Measurements from ENCODE around the gene CDH10.

The CDH10 gene

DNA sequence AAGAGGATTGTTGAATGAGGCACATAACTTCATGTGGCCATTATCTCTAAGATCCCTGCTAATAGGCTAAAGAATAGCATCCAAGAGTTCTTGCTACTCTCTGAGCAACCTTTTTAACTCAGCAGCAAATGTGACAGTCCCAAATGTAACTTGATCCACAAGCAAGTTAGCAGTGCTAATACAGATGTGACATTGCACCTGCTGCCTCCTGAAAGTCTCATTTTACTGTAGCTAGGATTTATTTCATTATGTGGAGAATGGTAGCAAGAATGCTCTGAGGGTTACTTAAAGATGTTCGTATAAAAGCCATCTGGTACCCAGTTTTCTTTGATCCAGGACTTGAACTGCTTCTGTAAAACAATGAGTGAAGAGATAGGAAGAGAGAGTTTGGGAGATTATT lies 45.8 kb downstream of the CDH10 start:
- DNase-seq (ENCODE audit: low read depth in 2 of 2): no peak

DNA sequence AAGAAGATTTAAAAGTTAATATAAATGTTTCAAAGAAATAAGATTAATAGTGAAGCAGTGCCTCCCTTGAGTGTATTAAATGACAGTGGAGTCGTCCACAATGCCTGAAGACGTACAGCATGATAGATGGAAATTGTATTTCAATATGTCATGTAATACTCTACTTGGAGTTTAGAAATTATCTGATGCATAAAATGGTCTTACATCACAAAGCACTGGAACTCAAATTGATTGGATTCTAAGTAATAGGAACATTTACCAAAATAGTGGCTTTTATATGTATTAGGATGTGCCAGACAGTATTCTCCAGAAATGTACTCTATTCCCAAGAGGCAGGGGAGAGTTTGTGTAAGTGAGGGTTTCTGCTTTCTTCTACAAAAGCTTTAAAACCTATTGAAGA lies 49.4 kb downstream of the CDH10 start:
- no peak for DNase-seq (ENCODE audit: low read depth in 2 of 2)

DNA sequence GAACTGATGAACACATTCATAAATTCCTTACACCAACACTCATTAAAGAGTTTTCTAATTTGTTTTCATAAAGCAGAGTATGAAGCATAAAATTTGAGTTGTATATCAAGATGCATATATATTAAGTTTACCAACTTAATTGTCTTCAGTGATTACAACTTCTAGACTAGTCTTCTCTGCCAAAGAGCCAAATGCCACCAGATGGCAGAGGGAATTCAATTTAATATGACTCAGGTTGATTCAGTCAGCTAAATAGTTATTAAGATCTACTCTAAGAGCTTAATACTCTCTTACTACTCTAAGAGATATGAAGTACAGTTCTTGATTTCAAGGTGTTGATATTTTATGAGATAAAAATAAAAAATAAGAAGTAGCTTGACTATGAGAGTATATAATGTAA lies 53.4 kb downstream of the CDH10 start:
- no peak for DNase-seq (ENCODE audit: low read depth in 2 of 2)

GRCh38 chr5:24589566-24589965 lies 55.2 kb downstream of the CDH10 start:
- no peak for DNase-seq (ENCODE audit: low read depth in 2 of 2)

DNA sequence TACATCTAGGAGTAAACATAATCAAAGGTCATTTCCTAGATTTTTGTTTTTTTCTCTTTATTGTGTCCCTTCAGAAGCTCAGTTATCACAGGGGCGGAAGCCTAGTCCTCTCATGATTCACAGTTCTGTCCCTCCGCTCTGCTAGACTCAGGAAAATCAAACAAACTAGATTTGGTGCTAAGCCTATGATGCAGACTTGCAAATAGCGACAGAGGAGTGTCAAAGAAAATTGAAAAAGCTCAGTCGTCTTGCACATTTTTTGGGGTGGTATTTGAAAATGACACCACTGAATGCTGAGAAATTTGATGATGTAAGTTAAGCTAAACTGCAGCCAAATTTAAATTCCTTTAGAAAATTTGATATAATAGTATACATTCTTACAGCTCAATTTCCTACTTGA lies 59.0 kb downstream of the CDH10 start:
- DNase-seq (ENCODE audit: low read depth in 2 of 2): no peak

GRCh38 chr5:24571302-24571701 lies 73.5 kb downstream of the CDH10 start:
- DNase-seq (ENCODE audit: low read depth in 2 of 2): no peak

DNA sequence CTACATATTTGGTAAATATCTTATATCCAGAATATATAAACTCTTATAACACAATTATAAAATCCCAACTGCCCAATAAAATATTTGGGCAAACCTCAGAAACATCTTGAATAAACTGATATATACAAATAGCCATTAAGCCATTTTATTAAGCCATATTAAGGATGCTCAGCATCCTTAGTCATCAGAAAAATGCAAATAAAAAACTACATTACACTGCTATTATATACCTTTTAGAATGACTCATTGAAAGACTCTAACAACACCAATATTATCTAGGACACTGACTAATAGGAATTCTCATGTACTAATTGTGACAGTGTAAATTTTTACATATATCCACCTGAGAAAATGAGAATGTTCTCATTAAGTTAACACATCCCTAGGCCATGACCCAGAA lies 77.8 kb downstream of the CDH10 start:
- DNase-seq (ENCODE audit: low read depth in 2 of 2): no peak

- DNase-seq (ENCODE audit: low read depth in 2 of 2): no peak
These were observed 89.5 kb downstream of the CDH10 start for GRCh38 chr5:24555229-24555628.

DNA sequence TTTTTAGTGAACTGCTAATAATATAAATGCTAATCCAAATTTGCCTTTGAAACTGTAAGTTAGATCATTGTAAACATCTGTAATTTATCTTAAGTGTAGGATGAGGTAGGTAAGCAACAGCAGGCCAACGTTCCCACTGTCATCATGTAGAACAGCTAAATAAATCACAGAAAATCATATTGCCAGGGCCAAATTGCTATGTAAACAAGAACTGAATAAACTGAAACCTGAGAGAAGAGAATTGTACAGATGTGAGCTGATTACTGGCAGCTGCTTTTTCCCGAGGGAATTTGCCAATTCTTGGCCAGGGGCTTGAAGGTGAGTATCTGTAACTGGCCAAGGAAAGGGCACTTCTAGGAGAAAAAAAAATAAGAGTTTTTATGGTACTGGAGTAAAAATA lies 97.6 kb downstream of the CDH10 start:
- DNase-seq (ENCODE audit: low read depth in 2 of 2): no peak

- DNase-seq (ENCODE audit: low read depth in 2 of 2): no peak
These were observed 105.2 kb downstream of the CDH10 start for GRCh38 chr5:24539613-24540012.

DNA sequence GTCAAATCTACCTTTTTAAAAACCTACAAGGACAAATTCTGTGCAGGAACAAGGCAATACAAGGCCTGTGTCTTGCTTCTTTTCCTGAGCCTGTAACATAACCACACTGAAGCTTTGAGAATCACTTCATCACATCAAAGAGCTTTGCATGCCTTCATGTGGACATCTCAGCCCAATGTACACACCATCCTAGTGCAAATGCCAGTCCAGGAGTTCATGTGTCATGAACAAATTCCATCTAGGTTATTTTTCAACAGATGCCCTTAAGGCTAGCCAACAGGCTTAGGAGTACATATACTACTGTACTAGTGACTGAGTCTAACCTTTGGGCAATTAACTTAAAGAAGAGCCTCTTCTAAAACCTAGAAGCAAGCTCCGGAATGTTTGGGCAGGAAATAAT lies 106.4 kb downstream of the CDH10 start:
- no peak for DNase-seq (ENCODE audit: low read depth in 2 of 2)

DNA sequence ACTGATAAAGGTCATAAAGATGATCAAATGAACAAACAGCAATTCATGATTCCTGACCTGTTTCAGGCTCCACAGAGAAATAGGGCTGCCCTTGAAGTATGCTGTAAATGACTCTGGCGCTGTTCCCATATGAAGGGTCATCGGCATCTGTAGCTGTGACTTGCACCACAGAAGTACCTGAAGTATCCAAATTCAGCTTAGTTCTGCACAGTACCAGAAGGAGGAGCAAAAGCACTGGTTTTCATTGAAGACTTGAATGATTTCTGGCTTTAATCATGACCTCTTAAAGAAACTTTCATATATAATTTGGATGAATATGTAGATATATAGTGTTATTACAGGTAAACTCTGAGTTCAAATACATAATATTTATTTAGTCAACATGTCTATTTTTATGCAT lies 109.1 kb downstream of the CDH10 start:
- no peak for DNase-seq (ENCODE audit: low read depth in 2 of 2)

GRCh38 chr5:24530906-24531305 lies 113.9 kb downstream of the CDH10 start:
- DNase-seq (ENCODE audit: low read depth in 2 of 2): no peak

DNA sequence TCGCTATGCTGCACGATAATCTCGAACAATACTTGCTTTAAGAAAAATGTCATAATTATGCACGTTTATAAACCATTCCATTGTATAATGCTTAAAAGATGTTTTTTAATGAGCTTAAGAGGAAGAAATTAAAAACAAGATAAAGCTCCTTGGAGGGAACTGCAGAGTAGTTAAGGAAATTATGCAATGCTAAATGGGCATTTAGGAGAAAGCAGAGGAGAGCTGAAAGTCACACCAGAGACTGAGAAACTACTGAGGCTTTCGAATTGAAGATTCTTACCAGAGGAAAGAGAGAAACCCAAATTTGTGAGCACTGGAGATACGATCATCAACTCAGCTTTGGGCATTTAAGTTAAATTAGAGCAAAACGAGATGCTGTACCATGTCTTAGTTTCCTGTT lies 119.4 kb downstream of the CDH10 start:
- DNase-seq (ENCODE audit: low read depth in 2 of 2): no peak

GRCh38 chr5:24512423-24512822 lies 132.4 kb downstream of the CDH10 start:
- DNase-seq (ENCODE audit: low read depth in 2 of 2): no peak

DNA sequence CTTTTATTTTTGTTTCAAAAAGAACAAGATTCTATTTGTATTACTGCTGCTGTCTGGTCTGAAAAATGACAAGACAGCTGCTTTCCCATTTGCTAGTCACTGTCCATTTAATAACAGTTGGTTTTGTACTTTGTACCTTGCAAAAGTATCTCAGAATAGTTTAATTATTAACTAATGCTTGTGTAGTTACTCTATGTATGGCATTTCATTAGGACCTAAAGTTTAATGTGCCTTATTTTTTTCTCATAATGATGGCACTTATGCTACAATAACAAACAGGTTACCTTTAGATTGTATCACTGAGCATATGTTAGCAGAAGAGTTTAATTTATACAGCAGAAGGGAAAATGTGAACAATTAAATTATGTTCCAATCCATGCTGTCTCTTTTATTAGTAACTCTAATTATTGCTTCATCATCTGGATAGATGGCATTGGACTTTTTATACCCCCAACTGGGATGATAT lies 134.2 kb downstream of the CDH10 start:
- DNase-seq (ENCODE audit: low read depth in 2 of 2): no peak

- no peak for DNase-seq (ENCODE audit: low read depth in 2 of 2)
These were observed 134.8 kb downstream of the CDH10 start for GRCh38 chr5:24509943-24510342.

DNA sequence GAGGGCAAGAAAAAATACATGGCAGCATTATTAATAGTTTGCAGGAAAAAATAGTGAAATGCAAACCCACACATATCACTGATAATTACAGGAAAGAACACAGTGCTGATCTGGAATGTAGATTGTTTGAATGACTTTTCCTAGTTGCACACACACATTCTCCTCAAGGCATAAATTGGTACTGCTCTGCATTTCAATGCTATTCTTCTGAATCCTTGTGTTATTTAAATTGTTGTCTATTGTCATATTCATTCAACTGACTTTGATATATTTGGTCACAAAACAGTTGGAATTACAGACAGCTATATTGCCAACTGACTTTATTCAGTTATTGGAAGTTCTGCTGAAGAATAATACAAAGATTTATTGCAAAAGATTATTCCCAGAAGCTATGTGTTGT lies 139.5 kb downstream of the CDH10 start:
- no peak for DNase-seq (ENCODE audit: low read depth in 2 of 2)

DNA sequence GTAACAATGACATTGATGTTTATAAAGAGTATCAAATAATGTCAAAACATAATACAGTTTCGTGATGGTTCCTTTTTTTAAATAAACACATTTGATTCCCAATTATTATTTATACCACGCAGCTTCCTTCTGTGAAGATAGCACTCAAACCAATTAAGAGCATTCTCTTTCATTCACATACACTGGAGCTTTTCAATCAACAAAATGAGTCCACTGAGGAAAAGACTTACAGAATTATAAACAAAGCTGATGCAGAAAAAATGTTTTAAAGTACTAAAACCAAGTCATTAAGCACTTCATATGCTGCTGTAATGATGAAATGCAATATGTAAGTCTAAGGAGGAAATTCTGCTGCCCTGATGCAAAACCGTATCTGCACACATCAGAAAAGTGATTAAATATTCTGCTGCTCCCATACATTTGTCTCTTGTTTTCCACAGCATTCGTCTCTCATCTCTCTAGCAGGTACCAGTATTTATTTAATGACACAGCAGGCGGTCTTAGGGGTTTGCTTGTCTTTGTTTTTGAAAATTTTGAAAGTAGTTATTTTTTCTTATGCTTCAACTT lies 147.1 kb downstream of the CDH10 start:
- no peak for DNase-seq (ENCODE audit: low read depth in 2 of 2)

DNA sequence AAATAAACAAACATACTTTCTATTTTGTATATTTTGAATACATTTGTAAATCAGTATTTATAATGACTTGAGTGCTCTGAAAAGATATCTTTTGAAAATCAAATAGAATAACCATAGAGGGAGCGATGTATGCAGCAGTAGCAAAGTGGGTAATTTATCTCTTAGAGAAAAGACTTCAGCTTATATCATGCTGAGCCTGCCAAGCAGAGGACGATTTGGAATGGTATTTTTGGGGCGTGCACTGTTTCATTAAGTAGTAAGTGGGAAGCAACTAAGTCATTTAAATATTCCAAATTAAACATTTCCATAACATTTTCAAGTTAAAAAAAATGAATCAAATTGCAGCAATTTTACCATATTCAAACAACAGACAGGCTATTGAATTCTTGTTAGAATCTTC lies 147.6 kb downstream of the CDH10 start:
- DNase-seq (ENCODE audit: low read depth in 2 of 2): no peak

GRCh38 chr5:24496268-24496667 lies 148.5 kb downstream of the CDH10 start:
- DNase-seq (ENCODE audit: low read depth in 2 of 2): no peak

DNA sequence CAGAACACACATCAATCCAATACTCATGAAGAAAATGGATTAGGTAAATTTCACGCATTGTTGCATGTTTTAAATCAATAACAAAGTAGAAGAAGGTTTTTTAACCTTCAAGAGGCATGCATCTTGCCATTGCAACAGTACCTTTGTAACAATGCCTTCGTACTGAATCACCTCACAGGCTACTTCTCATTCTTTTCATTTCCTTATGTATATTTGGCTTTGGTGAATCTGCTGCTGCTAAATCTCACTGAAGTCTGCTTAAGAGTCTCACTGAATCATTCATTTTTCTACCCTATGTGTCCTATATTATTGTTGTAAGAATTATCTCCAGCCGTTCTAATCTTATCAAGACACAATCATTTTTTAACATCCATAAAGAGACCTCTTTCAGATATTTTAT lies 152.5 kb downstream of the CDH10 start:
- DNase-seq (ENCODE audit: low read depth in 2 of 2): no peak

DNA sequence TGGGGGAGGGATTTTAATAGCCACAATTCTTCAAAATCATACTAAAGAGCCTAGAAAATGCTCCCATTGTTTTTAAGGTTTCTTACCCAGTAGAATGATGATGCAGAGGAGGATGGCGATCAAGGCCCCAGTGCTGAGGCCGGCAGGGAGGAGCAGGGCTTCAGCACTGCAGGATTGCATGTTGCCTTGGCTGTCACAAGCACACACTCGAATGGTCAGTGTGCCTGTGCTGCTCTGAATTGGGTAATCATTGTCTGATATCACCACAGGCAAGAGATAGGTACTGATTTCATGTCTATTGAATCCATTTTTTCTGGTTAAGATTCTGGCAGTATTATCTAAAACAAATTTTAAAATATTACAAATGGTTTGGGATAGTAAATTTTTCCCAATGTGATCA lies 153.3 kb downstream of the CDH10 start:
- no peak for DNase-seq (ENCODE audit: low read depth in 2 of 2)

- no peak for DNase-seq (ENCODE audit: low read depth in 2 of 2)
These were observed 157.2 kb downstream of the CDH10 start for GRCh38 chr5:24487368-24488229.

Measured in activated CD4-positive, alpha-beta T cell treated with anti-CD3 and anti-CD28 coated beads for 24 hours (primary cell).